GM10266 (cell line): ENCODE results near the gene OR10V1.

Experiments
- DNase-seq: peaks from one replicate; pipeline ENCODE4 v3.0.0; 2012; ENCODE audit errors: extremely low spot score
- CTCF ChIP-seq: IDR thresholded peaks from 2 replicates; pipeline ENCODE4 v1.5.1; 2012; ENCODE audit warnings: mild to moderate bottlenecking, low read depth; ENCODE audit not compliant: control insufficient read depth, insufficient read depth; ENCODE audit errors: missing control alignments

Gene OR10V1

GRCh38 chr11:59755701-59756557, 42.3 kb upstream of the OR10V1 start:
- no peak for TF ChIP-seq CTCF
- peak; percentile 36 for DNase-seq

- peak; percentile 83 for DNase-seq
- TF ChIP-seq CTCF, result no peak
Observed at GRCh38 chr11:59754859-59755700, 41.4 kb upstream of the OR10V1 start, which contains the start of gene STX3. STX3 (plus strand) TSS chr11:59755376; CDS start chr11:59755606, 230 bp downstream.

- DNase-seq, result peak; percentile 45
- no peak for TF ChIP-seq CTCF
Observed at GRCh38 chr11:59754494-59754858, 40.8 kb upstream of the OR10V1 start.

- peak; percentile 94 for TF ChIP-seq CTCF
- DNase-seq, result peak; percentile 92
Observed at GRCh38 chr11:59753650-59754493, 40.2 kb upstream of the OR10V1 start.

- no peak for DNase-seq
- TF ChIP-seq CTCF, result no peak
Observed at GRCh38 chr11:59746111-59746510, 32.5 kb upstream of the OR10V1 start.

- DNase-seq, result no peak
- TF ChIP-seq CTCF, result no peak
Observed at GRCh38 chr11:59730896-59731565, 17.4 kb upstream of the OR10V1 start.
